Breast epithelium (tissue), 4 donors: ENCODE measurements around the gene RAMP3. TPM values are rescaled to one million over a fixed set of nuclear protein-coding genes. Genes with fewer than 3 reads are reported as not detected.
"Not testable (repeated sequence)": the region's sequence is repeated elsewhere in the genome, so short reads cannot be mapped to it uniquely, and the experiment has no call there.

ENCODE experiments used
- DNase-seq, 2 donors: peaks; one replicate each; pipeline ENCODE4 v3.0.0-alpha.2; 2019; ENCODE audit warnings: low spot score in 2 of 2
- H3K27ac ChIP-seq, 2 donors: fragments of 200-600 bp; sonication (generic) in 1 of 2; one replicate each; pipeline ENCODE4 v1.5.1; 2016 to 2019; ENCODE audit warnings: mild to moderate bottlenecking in 1 of 2
- H3K27me3 ChIP-seq, 2 donors: fragments of 200-600 bp; sonication (generic) in 1 of 2; one replicate each; pipeline versions ENCODE4 v1.5.1 to v1.6.0; 2017 to 2019; ENCODE audit warnings: control low read depth in 1 of 2, mild to moderate bottlenecking in 1 of 2
- H3K36me3 ChIP-seq: fragments of 200-600 bp; one replicate; pipeline ENCODE4 v1.5.1; 2019
- H3K4me1 ChIP-seq, 2 donors: fragments of 200-600 bp; sonication (generic); one replicate each; pipeline ENCODE4 v1.5.1; 2016 to 2019; ENCODE audit warnings: control low read depth in 1 of 2
- H3K4me3 ChIP-seq, 3 donors: fragments of 200-600 bp; sonication (generic); 1 replicate in 2 of 3; 2 replicates in 1 of 3; pipeline ENCODE4 v1.5.1; 2016 to 2019; ENCODE audit warnings: mild to moderate bottlenecking in 3 of 3, moderate library complexity in 2 of 3
- H3K9me3 ChIP-seq, 2 donors: fragments of 200-600 bp; sonication (generic) in 1 of 2; one replicate each; pipeline ENCODE4 v1.5.1; 2016 to 2019; ENCODE audit warnings: control low read depth in 1 of 2
- POLR2A ChIP-seq: fragments of 450-650 bp; IDR thresholded peaks from one replicate; pipeline ENCODE4 v1.6.1; 2016; ENCODE audit warnings: antibody characterized with exemption, mild to moderate bottlenecking, moderate library complexity
- POLR2AphosphoS5 ChIP-seq, 3 donors: sonication (generic); formaldehyde crosslinking; IDR thresholded peaks; one replicate each; pipeline ENCODE4 v1.6.1; 2017; ENCODE audit warnings: antibody characterized with exemption in 3 of 3
- intact Hi-C: fragments of 100-400 bp; cut with DNase I; formaldehyde crosslinking; loops from one replicate; pipeline ENCODE4 v1.15.1; 2023; ENCODE audit warnings: low total_unique reads
- total RNA-seq, 3 donors: library from RNA; depleted of rRNA; stranded (reverse); fragments of >200 nt; gene quantifications; one replicate each; pipeline ENCODE4 v1.1.0, GENCODE V29; 2016
- TF ChIP-seq, protein P1 (sequence below), 3 donors: fragments of 450-650 bp; IDR thresholded peaks; one replicate each; pipeline ENCODE4 v1.5.1; 2016 to 2017; ENCODE audit warnings: antibody characterized with exemption in 3 of 3, mild to moderate bottlenecking in 3 of 3, moderate library complexity in 3 of 3

The RAMP3 gene
- total RNA-seq, 3 donors from 2014 or later, result 11.7 to 103 (median 76.8) TPM

DNA sequence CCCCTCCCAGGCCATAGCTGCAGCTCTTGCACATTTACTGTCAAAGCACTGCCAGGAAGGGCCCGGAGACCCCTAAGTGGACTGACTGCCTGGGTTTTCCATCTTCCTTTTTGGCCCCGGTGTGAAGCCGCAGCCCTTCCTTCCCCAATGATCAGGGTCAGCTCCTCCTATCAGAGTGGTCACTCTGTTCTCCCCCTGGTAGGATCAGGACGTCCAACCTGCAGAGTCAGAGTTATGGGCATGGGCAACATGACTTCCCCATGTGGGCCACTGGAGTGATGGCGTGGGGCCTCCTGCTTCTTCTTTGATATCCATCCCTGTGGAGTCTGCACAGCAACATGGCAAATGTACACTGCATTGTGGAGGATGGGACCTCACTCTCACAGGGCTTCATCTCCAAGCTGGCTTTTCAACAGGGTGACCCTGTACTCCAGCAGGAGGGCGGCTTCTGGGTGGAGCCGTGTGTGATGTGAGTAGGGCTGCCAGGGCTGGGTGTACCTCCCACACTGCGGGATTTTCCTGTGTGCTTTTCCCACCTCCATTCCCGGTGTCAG, 6.4 kb upstream of the RAMP3 start:
- no peak overlapping the region for H3K27ac ChIP-seq
- no peak overlapping the region for H3K4me3 ChIP-seq
- H3K9me3 ChIP-seq, result no peaks in the 10 kb centered on the region
- H3K4me1 ChIP-seq, result no peaks in the 10 kb centered on the region
- H3K27me3 ChIP-seq, result no peaks in the 10 kb centered on the region
- no peaks in the 10 kb centered on the region for H3K36me3 ChIP-seq
- intact Hi-C loops, result loop anchor here (10.0 kb wide), 2 partner anchors 104 to 634 kb away; no protein-coding TSS in a partner anchor
- no peak for DNase-seq
- TF ChIP-seq POLR2A, result no peak
- TF ChIP-seq, protein P1, sequence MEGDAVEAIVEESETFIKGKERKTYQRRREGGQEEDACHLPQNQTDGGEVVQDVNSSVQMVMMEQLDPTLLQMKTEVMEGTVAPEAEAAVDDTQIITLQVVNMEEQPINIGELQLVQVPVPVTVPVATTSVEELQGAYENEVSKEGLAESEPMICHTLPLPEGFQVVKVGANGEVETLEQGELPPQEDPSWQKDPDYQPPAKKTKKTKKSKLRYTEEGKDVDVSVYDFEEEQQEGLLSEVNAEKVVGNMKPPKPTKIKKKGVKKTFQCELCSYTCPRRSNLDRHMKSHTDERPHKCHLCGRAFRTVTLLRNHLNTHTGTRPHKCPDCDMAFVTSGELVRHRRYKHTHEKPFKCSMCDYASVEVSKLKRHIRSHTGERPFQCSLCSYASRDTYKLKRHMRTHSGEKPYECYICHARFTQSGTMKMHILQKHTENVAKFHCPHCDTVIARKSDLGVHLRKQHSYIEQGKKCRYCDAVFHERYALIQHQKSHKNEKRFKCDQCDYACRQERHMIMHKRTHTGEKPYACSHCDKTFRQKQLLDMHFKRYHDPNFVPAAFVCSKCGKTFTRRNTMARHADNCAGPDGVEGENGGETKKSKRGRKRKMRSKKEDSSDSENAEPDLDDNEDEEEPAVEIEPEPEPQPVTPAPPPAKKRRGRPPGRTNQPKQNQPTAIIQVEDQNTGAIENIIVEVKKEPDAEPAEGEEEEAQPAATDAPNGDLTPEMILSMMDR (IDR thresholded peaks at IDR 0.05), result no peak

DNA sequence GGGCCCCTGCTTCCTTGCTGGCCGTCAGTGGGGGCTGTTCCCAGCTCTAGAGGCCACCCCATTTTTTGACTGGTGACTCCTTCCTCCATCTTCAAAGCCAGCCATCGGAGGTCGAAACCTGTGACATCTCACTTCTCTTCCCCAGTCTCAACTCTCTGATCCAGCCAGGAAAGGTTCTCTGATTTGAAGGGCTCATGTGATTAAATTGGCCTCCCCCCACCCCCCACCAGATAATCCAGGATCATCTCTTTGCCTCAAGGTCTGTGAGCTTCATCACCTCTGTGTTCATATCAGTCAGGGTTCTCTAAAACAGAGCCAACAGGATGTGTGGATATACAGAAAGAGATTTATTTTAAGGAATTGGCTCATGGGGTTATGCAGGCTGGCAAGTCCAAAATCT, 5.6 kb upstream of the RAMP3 start:
- DNase-seq, result no peak
- intact Hi-C loops, result loop anchor here (10.0 kb wide), 2 partner anchors 103 to 633 kb away; no protein-coding TSS in a partner anchor
- Histone ChIP-seq H3K27me3 (no peaks in the 10 kb centered on the region), H3K4me1 (no peaks in the 10 kb centered on the region), H3K9me3 (no peaks in the 10 kb centered on the region), H3K36me3 (no peaks in the 10 kb centered on the region), H3K4me3 (no peak overlapping the region), H3K27ac (no peak overlapping the region)
- TF ChIP-seq, protein P1 (IDR thresholded peaks at IDR 0.05), result no peak
- TF ChIP-seq POLR2A (no peak), POLR2AphosphoS5 (IDR thresholded peaks at IDR 0.05) (no peak)

DNA sequence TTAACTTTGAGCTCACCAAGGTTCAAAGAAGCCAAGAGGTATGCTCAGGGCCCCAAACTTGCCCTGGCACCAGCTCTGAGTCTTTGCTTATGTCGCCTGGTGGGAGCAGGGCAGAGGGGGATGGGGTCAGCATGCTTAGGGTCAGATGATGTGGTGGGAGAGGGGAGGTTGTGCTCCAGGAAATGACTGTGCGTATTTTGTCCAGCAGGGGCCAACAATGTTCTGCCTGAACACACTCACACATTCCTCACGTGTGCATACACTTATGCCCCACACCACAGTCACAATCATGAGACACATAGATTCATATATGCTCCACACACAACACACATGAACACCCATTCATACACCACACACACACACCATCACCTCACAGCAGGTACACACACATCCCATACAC, 4.4 kb upstream of the RAMP3 start:
- Histone ChIP-seq H3K4me3 (no peak overlapping the region), H3K27ac (no peak overlapping the region), H3K4me1 (no peaks in the 10 kb centered on the region), H3K36me3 (no peaks in the 10 kb centered on the region), H3K9me3 (no peaks in the 10 kb centered on the region), H3K27me3 (peaks cover 3 to 6% of the 10 kb centered on the region in 2 donors)
- DNase-seq, result no peak
- intact Hi-C loops, result loop anchor here (10.0 kb wide), 2 partner anchors 102 to 632 kb away; no protein-coding TSS in a partner anchor
- TF ChIP-seq POLR2A, result no peak
- no peak for TF ChIP-seq POLR2AphosphoS5 (IDR thresholded peaks at IDR 0.05)
- TF ChIP-seq, protein P1 (IDR thresholded peaks at IDR 0.05), result no peak

DNA sequence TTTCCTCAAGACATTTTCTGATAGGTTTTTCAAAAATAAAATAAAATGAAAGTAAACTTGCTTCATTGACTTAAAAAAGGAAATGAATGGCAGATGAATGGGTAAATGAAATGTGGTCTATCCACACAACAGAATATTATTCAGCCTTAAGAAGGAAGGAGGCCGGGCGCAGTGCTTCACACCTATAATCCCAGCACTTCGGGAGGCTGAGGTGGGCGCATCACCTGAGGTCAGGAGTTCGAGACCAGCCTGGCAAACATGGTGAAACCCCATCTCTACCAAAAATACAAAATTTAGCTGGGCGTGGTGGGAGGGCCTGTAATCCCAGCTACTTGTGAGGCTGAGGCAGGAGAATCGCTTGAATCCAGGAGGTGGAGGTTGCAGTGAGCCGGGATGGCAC, 3.7 kb upstream of the RAMP3 start:
- not testable (repeated sequence) for H3K27ac ChIP-seq, H3K36me3 ChIP-seq, H3K4me1 ChIP-seq, DNase-seq, H3K9me3 ChIP-seq, H3K27me3 ChIP-seq, H3K4me3 ChIP-seq
- intact Hi-C loops, result loop anchor here (10.0 kb wide), 2 partner anchors 101 to 631 kb away; no protein-coding TSS in a partner anchor

DNA sequence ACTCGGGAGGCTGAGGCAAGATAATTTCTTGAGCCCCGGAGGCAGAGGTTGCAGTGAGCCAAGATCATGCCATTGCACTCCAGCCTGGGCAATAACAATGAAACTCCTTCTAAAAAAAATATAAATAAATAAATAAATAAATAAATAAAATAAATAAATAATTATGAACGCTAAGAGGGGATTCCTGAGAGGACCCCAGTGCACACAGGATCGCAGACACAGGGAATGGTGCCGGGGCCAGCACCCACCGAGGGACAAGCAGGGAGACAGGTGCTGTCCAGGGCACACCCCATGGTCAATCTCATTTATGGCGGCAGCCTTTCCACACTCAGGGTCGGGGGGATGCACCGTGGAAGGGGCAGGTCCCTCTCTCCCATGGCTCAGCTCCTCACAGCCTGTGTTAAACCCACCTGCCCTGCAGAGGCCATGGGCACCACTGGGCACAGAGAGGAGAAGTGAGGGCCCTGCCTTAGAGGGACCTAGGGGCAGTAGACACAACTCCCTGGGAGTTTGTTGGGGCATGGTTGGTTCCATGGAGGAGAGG, 2.2 kb upstream of the RAMP3 start:
- intact Hi-C loops, result loop anchor here (10.0 kb wide), 2 partner anchors 99 to 629 kb away; no protein-coding TSS in a partner anchor
- no peak for TF ChIP-seq POLR2A
- TF ChIP-seq POLR2AphosphoS5 (IDR thresholded peaks at IDR 0.05), result no peak
- TF ChIP-seq, protein P1 (IDR thresholded peaks at IDR 0.05), result no peak
- H3K9me3 ChIP-seq, result no peaks in the 10 kb centered on the region
- H3K36me3 ChIP-seq, result no peaks in the 10 kb centered on the region
- H3K4me3 ChIP-seq, result no peak overlapping the region
- DNase-seq, result no peak
- peaks cover 3 to 6% of the 10 kb centered on the region in 2 donors for H3K27me3 ChIP-seq
- no peaks in the 10 kb centered on the region for H3K4me1 ChIP-seq
- no peak overlapping the region for H3K27ac ChIP-seq
